GM10248 (cell line): ENCODE data around the gene NAA60.
"Not testable (repeated sequence)": the region's sequence is repeated elsewhere in the genome, so short reads cannot be mapped to it uniquely, and the experiment has no call there.

Experiments
- CTCF ChIA-PET: fragments of 300-600 bp; sonication (Branson Sonifier 250); formaldehyde crosslinking; extraction: SDS; loops from one replicate; lab custom pipeline; 2021; ENCODE audit warnings: antibody characterized with exemption; lab: Yijun Ruan, JAX
- POLR2A ChIA-PET: fragments of 350-650 bp; sonication (Branson Sonifier 250); formaldehyde crosslinking; extraction: SDS; loops from one replicate; lab custom pipeline; 2020; ENCODE audit warnings: antibody characterized with exemption; lab: Yijun Ruan, JAX
- DNase-seq: peaks from one replicate; pipeline ENCODE4 v3.0.0; 2012; ENCODE audit errors: extremely low spot score
- CTCF ChIP-seq: IDR thresholded peaks from 2 replicates; pipeline ENCODE4 v1.5.1; 2012; ENCODE audit warnings: mild to moderate bottlenecking, low read depth; ENCODE audit errors: extremely low read depth, missing control alignments, control extremely low read depth

Gene NAA60

GRCh38 chr16:3520413-3520812 is 76.9 kb downstream of the NAA60 start:
- TF ChIP-seq CTCF = no peak

DNA sequence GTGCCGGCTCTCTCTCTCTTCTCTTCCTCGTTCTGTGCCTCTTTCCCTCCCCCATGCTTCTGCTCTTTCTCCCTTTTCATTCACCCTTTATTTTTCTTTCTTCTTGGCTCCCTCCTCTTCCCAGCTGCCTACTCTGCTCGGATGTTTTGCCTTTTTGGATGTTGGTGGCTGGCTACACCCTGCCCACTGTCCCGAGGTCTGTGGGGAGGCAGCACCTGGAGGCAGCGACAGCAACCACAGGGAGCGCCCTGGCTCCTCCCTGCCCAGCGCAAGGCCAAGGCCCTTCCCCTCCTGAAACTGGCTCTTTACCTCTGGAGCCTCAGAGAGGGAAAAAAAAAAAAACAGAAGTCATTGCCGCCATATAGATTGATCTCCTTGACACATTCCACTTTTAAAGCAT is 77.4 kb downstream of the NAA60 start:
- CTCF ChIA-PET = no interaction called here
- no peak for DNase-seq
- POLR2A ChIA-PET = no interaction called here
- TF ChIP-seq CTCF = no peak

More at GRCh38 chr16:3520413-3520812, 76.9 kb downstream of the NAA60 start:
- POLR2A ChIA-PET = no interaction called here
- no peak for DNase-seq
- CTCF ChIA-PET = no interaction called here

DNA sequence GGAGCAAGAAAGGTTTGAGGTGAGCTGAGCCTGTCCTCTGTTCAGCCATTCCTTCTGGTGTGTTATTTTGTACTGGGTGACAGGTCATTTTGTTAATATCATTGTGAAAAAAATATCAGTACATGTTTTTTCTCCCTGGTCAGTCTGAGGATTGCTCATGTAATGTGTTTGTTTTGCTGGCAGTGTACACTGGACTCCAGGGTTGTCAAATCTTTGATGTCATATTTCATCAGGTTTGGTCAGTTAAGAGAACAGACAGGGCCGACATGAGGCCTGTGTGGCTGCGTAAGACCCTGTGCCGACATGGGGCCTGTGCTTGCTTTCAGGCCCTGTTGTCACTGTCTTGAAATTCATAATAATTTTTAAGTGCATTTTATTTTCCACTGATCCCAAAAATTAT is 79.8 kb downstream of the NAA60 start:
- CTCF ChIA-PET = interaction anchor here (1.2 to 1.3 kb wide), 2 partner anchors 139 to 807 kb away, joined by 3 to 4 read pairs; no protein-coding TSS in a partner anchor

GRCh38 chr16:3525951-3526350 is 82.5 kb downstream of the NAA60 start:
- no peak for TF ChIP-seq CTCF
- ChIA-PET CTCF (interaction anchor here (1.6 to 2.8 kb wide), 4 partner anchors 10 to 727 kb away, joined by 3 to 15 read pairs (median 4); no protein-coding TSS in a partner anchor), POLR2A (no interaction called here)
- no peak for DNase-seq

More for the DNA sequence above, 79.8 kb downstream of the NAA60 start:
- POLR2A ChIA-PET = no interaction called here
- TF ChIP-seq CTCF = no peak
- no peak for DNase-seq

GRCh38 chr16:3527216-3527829 is 83.8 kb downstream of the NAA60 start:
- TF ChIP-seq CTCF = peak; percentile 74
- CTCF ChIA-PET = interaction anchor here (0.7 to 2.8 kb wide), 6 partner anchors 10 to 726 kb away, joined by 3 to 15 read pairs (median 4); no protein-coding TSS in a partner anchor
- POLR2A ChIA-PET, DNase-seq: not testable (repeated sequence)

GRCh38 chr16:3528406-3528805 is 84.9 kb downstream of the NAA60 start:
- no peak for DNase-seq
- ChIA-PET CTCF (interaction anchor here (1.1 kb wide), 1 partner anchor 13 kb away, joined by 4 read pairs; no protein-coding TSS in a partner anchor), POLR2A (no interaction called here)
- TF ChIP-seq CTCF = no peak
